NCI-H446 treated with DMSO at 0.1 percent for 48 hours (cell line): ENCODE measurements around the gene PPFIA3.
A peak's percentile ranks its signal among the peaks of the same experiment; 100 is the strongest.
"Not testable (repeated sequence)": the region's sequence is repeated elsewhere in the genome, so short reads cannot be mapped to it uniquely, and the experiment has no call there.

ENCODE experiments used
- DNase-seq: peaks from one replicate; lab custom pipeline; 2025; lab: John Stamatoyannopoulos, UW

The PPFIA3 gene

GRCh38 chr19:49103331-49104085, 15.8 kb upstream of the PPFIA3 start:
- DNase-seq: no peak

DNA sequence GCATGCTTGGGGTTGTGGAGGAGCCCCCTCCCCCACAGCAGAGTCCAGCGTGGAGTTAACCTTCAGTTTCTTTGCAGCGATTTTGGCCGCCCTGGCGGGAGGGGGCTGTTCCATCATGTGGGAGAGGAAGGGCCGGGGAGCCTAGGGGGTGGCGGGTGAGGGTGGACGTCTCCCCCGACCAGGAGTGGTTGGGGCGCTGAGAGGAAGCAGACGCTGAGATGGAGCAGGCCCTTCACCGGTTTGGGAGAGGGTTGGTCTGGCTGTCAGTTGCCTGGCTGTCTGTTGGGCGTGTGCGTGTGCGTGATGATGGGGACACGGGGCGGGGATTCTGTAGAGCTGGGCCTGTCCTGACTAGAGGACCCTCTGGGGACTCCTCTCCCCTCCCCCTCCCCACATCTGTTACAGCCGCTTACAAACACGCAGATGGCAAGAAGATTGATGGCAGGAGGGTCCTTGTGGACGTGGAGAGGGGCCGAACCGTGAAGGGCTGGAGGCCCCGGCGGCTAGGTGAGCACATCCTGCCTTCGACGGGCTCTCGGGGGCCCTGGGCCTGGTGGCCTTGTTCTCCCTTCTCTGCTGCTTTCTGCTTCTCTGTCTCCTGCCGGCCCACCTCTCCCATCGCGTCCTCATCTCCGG, 15.0 kb upstream of the PPFIA3 start:
- no peak for DNase-seq

- DNase-seq: no peak
Measured at GRCh38 chr19:49106648-49107135, 12.7 kb upstream of the PPFIA3 start.

DNA sequence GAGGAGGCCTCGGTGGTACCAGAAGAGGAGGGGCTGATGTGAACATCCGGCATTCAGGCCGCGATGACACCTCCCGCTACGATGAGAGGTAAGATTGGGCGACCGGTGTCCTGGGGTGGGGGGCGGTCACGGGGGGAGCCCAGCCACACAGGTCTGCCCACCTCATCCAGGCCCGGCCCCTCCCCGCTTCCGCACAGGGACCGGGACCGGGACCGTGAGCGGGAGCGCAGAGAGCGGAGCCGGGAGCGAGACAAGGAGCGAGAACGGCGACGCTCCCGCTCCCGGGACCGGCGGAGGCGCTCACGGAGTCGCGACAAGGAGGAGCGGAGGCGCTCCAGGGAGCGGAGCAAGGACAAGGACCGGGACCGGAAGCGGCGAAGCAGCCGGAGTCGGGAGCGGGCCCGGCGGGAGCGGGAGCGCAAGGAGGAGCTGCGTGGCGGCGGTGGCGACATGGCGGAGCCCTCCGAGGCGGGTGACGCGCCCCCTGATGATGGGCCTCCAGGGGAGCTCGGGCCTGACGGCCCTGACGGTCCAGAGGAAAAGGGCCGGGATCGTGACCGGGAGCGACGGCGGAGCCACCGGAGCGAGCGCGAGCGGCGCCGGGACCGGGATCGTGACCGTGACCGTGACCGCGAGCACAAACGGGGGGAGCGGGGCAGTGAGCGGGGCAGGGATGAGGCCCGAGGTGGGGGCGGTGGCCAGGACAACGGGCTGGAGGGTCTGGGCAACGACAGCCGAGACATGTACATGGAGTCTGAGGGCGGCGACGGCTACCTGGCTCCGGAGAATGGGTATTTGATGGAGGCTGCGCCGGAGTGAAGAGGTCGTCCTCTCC, 11.5 kb upstream of the PPFIA3 start:
- no peak for DNase-seq

GRCh38 chr19:49109051-49109450, 10.3 kb upstream of the PPFIA3 start:
- no peak for DNase-seq

GRCh38 chr19:49109569-49110233, 9.6 kb upstream of the PPFIA3 start:
- no peak for DNase-seq

GRCh38 chr19:49110567-49110966, 8.8 kb upstream of the PPFIA3 start:
- DNase-seq: no peak

GRCh38 chr19:49111218-49111998, 7.9 kb upstream of the PPFIA3 start:
- no peak for DNase-seq

DNA sequence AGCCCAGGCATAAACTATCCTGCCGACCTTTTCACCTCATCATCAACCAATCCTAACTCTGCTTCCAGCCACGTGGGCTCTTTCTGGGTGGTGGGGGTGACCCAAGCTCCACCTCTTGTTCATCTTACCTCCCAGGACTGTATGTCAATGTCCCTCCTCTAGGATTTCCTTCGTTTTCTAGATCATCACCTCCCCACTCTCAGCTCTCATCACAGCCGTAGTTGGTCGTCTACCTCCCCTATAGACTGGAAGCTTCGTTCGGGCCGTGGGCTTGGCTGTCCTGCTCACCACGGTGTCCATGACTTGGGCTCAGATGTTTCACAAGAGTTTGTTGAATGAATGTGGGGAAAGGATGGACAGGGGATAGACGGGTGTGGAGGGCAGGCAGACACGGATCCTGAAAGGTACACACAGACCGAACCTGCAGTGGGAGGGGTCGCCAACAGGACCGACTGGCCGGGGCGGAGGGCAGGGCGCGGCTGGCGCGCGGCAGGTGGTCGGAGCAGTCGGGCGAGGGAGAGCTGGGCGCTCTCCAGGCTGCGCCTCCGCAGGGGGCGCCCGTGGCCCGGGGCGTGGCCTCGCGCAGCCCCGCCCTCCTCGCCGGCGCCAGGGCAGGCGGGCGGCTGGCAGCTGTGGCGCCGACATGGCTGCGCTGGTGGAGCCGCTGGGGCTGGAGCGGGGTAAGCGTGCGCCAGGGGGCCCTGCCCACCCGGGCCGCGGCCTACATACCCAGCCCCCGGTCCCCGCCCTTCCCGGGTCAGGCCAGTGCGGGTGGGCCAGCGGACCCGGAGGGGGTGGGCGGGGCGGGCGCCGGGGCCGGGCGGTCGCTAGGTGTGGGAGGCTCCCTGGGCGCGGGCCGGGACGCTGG, 5.3 kb upstream of the PPFIA3 start, which contains the start of gene LIN7B:
Gene LIN7B (plus strand): TSS at position 609 of the 868 bp plus-strand sequence. CDS start 35 bp downstream, at position 644.
- DNase-seq: peak; percentile 54

DNA sequence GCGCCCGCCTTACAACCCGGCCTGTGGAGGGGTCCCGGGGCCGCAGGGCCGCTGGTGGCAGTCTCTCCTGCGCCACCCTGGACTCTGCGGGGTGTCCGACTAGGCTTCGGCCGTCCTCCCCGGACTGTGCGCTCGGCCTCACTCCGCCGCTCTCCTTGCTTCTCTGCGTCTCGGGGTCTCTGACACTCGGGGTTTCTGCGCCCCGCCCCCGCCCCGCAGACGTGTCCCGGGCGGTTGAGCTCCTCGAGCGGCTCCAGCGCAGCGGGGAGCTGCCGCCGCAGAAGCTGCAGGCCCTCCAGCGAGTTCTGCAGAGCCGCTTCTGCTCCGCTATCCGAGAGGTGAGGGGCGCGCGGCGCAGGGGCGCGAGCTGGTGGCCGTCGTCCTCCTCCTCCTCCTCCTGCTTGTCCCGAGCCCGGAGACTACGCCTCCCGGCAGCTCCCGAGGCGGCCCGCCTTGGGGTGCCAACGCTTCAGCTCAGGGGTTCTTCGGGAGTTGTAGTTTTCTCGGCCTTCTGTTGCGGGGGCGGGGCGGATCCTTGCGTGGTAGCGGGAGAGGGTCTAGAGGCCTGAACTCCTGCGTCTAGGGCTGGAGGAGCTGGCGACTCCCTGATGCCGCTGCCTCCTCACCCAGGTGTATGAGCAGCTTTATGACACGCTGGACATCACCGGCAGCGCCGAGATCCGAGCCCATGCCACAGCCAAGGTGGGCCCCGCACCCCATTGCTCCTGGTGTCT, 4.5 kb upstream of the PPFIA3 start:
- peak; percentile 21 for DNase-seq

- no peak for DNase-seq
Measured at GRCh38 chr19:49116544-49116943, 2.8 kb upstream of the PPFIA3 start.

GRCh38 chr19:49117677-49118564, 1.4 kb upstream of the PPFIA3 start:
- no peak for DNase-seq

GRCh38 chr19:49118565-49119410, 556 bp upstream of the PPFIA3 start, which contains the start of gene C19orf73:
TSS of gene C19orf73 (minus strand) at chr19:49119143. CDS start at chr19:49119022, 121 bp downstream.
- DNase-seq: peak; percentile 94

- DNase-seq: no peak
Measured at GRCh38 chr19:49120325-49120683, 960 bp downstream of the PPFIA3 start.

- no peak for DNase-seq
Measured at GRCh38 chr19:49120868-49121267, 1.5 kb downstream of the PPFIA3 start.

GRCh38 chr19:49121841-49122240, 2.5 kb downstream of the PPFIA3 start:
- DNase-seq: peak; percentile 26

- not testable (repeated sequence) for DNase-seq
Measured at GRCh38 chr19:49123285-49123684, 3.9 kb downstream of the PPFIA3 start.
